GM13977 (cell line): Measurements from ENCODE around the gene DDIT4L.

ENCODE experiments used
- DNase-seq: peaks from one replicate; pipeline ENCODE4 v3.0.0; 2012; ENCODE audit warnings: low spot score
- CTCF ChIP-seq: IDR thresholded peaks from 2 replicates; pipeline ENCODE4 v1.5.1; 2012; ENCODE audit warnings: mild to moderate bottlenecking, control low read depth; ENCODE audit not compliant: insufficient read depth; ENCODE audit errors: extremely low read depth, missing control alignments
- in situ Hi-C: fragments of 300-500 bp; cut with MboI; formaldehyde crosslinking; loops from one replicate; pipeline ENCODE4 v1.12.0; 2022; ENCODE audit warnings: low sequenced_read_pairs, low pct_unique_long_range_greater_than_20kb, mixed read lengths, inconsistent platforms; ENCODE audit not compliant: unreplicated experiment

Gene DDIT4L

GRCh38 chr4:100166297-100167039, 23.8 kb downstream of the DDIT4L start:
- in situ Hi-C loops, result no loop called here
- TF ChIP-seq CTCF, result no peak
- DNase-seq, result no peak

GRCh38 chr4:100165809-100166208, 24.5 kb downstream of the DDIT4L start:
- TF ChIP-seq CTCF, result no peak
- in situ Hi-C loops, result no loop called here
- no peak for DNase-seq

- in situ Hi-C loops, result no loop called here
- TF ChIP-seq CTCF, result no peak
- no peak for DNase-seq
These were observed 25.2 kb downstream of the DDIT4L start for GRCh38 chr4:100164808-100165760.

GRCh38 chr4:100162027-100162685, 28.1 kb downstream of the DDIT4L start:
- in situ Hi-C loops, result no loop called here
- no peak for TF ChIP-seq CTCF
- no peak for DNase-seq

- no peak for DNase-seq
- no peak for TF ChIP-seq CTCF
- in situ Hi-C loops, result no loop called here
These were observed 41.1 kb downstream of the DDIT4L start for GRCh38 chr4:100149190-100149589.

GRCh38 chr4:100147684-100148083, 42.6 kb downstream of the DDIT4L start:
- TF ChIP-seq CTCF, result no peak
- in situ Hi-C loops, result no loop called here
- no peak for DNase-seq
